Measurements from ENCODE around the gene BABAM1.

BABAM1 gene

GRCh38 chr19:17266975-17267788 is at the start of gene BABAM1:
Gene BABAM1, plus strand, starts transcription at chr19:17267443. Its CDS starts 1,364 bp downstream, at chr19:17268807.
- in situ Hi-C loops (cut with HindIII; ENCODE audit: low sequenced_read_pairs) = no loop called here

GRCh38 chr19:17219286-17219685 is 48.0 kb upstream of the BABAM1 start:
- in situ Hi-C loops (cut with HindIII; ENCODE audit: low sequenced_read_pairs) = no loop called here

DNA sequence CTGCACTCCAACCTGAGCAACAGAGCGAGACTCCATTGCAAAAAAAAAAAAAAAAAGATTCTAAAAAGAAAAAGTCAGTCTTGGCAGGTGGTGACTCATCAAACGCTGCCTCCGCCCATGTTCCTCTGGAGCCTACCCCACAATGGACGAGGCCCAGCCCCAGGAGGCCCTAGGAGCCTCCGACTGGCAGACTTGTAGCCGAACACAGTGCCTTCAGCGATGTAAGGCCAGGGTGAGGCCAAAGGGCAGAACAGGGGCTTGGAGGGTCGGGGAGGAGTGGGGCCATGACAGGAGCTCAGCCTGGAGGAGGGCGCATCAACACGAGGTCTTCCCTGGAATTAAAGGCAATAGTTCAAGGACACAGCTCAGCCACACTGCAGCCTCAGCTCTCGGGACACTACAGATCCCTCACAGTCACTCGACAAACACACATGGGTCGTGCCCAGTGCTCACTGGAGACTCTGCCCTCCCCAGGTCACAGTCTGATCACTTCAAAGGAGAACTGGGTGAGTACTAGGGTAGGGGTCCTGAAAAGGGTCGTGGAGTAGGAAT is 47.0 kb upstream of the BABAM1 start:
- in situ Hi-C loops (cut with HindIII; ENCODE audit: low sequenced_read_pairs) = no loop called here

DNA sequence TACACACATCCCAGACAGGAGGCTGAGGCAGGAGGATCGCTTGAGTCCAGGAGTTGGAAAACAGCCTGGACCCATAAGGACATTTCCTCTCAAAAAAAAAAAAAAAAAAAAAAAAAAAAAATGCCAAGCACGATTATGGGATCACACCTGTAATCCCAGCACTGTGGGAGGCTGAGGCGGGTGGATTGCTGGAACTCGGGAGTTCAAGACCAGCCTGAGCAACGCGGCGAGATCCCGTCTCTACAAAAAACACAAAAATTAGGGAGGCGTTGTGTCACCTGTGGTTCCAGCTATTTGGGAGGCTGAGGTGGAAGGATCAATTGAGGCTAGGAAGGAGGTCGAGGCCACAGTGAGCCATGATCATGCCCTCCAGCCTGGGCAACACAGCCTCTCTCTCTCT is 42.2 kb upstream of the BABAM1 start:
- in situ Hi-C loops (cut with HindIII; ENCODE audit: low sequenced_read_pairs) = no loop called here

DNA sequence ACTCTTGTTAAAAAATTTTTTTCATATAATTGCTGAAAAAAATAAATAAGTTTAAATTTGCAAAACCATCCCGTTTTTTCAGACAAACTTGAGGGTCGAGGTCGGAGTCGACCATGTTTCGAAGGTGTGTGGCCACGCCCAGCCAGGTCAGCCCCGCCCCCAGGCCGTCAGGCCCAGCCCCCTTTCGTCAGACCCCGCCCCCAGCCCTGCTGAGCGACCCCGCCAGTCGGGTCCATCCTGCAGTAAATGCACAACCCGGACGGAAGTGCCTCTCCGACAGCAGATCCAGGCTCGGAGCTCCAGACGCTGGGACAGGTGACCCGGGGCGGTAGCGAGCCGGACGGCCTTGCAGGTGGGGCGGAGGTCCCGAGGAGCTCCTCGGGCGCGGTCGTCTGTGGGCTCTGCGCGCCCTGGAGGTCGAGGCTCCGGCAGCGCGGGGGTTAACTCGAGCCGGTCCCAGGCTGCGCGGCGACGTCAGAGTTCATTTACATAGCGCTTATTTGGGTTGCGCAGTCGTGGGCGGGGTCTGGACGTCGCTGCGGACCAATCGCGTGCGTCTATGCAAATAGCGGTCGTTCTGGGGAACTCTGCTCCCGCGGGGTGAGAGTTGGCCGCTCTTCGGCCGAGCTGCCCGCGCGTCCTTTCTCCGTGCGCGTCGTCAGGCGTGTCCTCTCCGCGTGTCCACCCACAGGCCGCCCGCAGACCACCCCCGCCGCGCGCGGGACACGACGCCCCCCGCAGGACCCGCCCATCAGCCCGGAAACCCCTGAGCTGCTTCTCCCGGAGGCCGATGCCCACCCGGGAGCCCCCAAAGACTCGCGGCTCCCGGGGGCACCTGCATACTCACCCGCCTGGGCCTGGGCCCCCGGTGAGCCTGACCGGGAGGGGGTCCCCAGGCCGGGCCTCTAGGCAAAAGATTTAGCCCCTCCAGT is 41.0 kb upstream of the BABAM1 start, which contains the start of gene OCEL1:
OCEL1 (plus strand) TSS at position 225 of the 932 bp plus-strand sequence; CDS start at position 247, 22 bp downstream.
- in situ Hi-C loops (cut with HindIII; ENCODE audit: low sequenced_read_pairs) = no loop called here

DNA sequence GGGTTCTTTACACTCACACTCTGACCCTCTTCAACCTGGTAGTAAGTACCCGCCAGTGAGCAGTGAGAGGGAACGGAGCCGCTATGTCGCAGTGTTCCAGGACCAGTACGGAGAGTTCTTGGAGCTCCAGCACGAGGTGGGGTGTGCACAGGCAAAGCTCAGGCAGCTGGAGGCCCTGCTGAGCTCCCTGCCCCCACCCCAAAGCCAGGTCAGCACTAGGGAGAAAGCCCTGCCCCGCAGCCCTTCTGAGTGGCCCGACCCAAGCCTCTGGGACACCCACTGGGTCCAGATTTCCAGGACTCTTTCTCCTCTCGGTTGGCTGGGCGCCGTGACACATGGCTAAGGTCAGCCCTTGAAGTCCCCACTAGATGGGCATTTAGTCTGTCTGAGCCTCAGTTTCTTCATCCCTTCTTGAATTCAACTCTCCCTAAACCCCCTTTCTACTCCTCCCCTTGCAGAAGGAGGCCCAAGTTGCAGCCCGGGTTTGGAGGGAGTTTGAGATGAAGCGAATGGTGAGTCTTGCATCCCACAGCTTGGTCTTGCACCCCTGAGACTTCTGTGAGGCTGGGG is 39.4 kb upstream of the BABAM1 start:
- in situ Hi-C loops (cut with HindIII; ENCODE audit: low sequenced_read_pairs) = no loop called here

DNA sequence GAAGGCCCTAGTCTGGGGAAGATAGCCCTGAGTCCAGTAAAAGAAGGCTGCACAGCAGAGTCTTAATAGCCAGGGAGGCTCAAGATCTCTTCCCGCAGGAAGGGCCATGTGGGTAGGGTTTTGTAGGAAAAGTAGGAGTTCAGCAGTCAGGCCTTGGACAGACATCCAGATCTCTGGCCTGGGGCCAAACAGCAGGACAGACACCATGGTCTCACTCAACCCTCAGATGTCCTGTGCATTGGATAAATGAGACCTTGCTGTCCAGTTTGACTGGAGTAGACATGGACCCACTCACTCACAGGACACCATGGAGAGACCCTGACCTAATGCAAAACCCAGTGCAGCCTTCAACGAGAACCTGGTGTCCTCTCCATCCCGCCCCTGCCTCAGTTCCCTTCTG is 37.4 kb upstream of the BABAM1 start:
- in situ Hi-C loops (cut with HindIII; ENCODE audit: low sequenced_read_pairs) = no loop called here

DNA sequence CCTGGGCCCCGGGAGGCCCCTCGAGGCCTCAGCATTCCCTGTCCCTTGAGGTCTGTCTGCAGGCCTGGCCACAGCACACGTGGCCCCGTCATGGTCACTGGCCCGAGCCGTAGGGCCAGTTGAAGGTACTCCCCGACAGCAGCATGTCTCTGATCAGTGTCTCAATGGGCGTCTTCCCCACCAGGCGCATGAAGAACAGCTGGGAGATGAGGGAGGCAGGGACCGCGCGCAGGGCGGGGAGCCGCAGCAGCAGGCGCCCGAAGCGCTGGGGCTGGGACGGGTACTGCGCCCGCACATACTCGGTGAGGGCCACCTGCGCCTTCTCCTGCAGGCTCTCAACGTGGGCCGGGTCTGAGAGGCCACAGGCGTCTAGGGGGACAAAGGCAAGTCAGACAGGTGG is 35.0 kb upstream of the BABAM1 start:
- in situ Hi-C loops (cut with HindIII; ENCODE audit: low sequenced_read_pairs) = no loop called here

DNA sequence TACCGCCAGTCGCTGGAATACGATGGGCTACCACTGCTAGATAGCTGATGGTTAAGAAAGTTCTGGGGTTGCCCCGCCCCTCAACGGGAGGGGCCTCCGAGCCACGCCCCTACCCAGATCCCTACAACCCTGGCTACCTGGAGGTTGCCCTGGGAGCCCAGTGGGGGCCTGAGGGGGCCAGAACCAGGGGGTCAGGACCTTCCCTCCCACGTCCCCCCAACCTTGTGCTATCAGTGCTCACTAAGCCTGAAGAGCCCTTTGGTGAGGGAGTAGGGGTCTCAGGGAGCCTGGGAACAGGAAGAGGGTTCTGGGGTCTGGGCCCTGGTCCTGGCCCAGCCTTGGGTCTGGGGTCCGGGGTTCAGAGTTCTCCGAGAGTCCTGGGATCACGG is 32.3 kb upstream of the BABAM1 start:
- in situ Hi-C loops (cut with HindIII; ENCODE audit: low sequenced_read_pairs) = no loop called here

DNA sequence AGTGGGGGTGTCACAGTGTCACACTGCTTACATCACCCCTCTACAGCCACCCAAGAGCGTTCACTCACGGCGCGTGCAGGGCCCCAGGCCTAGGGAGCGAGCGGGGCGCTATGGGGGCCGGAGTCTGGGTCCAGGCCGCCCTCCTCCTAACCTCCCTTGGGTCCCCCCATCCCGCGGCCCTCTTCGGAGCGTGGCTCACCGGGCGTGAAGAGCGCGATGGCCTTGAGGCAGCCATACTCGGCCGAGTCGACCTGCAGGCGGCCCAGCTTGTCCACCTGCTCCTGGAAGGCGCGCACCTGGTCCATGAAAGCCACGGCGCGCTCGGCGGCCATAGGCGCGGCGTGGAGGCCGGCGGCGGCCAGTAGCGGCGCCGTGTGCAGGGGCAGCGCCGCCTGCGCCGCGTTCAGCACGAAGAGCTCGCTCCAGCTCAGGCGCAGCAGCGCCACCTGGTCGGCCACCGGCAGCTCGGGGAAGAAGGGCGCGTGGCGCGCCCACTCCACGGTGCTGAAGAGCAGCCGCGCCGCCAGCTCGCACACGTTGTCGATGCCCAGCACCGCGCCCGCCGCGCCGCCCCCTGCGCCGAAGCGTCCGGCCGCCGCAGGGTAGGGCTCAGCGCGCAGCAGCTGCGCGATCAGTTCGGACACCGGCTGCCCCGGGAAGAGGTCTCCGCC is 31.8 kb upstream of the BABAM1 start:
- in situ Hi-C loops (cut with HindIII; ENCODE audit: low sequenced_read_pairs) = no loop called here

DNA sequence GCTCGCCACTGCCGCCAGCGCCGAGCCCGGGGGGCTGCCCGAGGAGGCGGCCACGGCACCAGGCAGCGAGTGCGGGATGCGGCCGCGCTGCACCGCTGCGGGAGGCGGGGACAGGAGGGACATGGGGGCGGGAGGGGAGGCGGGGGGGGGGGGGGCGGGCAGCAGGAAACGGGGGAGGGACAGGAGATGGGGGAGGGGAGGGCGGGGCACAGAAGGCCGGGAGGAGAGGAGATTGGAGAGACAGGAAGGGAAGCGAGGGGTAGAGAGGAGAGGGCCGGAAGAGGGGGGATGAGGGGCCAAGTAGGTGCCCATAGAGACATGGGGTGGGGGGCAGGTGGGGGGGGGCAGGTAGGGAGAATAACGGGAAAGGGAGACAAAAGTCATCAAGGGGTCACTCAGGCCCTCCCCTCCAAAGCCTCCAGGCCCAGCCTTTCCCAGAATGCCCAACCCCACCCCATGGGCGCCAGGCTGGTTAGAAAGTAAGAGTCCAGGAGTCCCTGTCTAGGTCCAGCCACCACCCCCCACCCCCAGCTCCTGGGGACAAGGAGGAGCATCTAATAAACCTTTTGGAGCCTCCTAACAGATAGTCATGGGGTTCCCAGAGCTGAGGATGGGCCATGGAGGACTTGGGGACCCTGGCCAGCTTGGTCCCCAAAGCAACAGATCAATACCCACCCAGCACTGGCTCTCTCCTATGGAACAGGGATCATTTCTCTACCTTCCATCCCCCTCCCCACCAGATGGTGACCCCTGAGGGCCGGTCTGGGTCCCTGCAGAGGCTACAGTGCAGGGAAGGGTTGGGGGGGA is 31.1 kb upstream of the BABAM1 start:
- in situ Hi-C loops (cut with HindIII; ENCODE audit: low sequenced_read_pairs) = no loop called here

DNA sequence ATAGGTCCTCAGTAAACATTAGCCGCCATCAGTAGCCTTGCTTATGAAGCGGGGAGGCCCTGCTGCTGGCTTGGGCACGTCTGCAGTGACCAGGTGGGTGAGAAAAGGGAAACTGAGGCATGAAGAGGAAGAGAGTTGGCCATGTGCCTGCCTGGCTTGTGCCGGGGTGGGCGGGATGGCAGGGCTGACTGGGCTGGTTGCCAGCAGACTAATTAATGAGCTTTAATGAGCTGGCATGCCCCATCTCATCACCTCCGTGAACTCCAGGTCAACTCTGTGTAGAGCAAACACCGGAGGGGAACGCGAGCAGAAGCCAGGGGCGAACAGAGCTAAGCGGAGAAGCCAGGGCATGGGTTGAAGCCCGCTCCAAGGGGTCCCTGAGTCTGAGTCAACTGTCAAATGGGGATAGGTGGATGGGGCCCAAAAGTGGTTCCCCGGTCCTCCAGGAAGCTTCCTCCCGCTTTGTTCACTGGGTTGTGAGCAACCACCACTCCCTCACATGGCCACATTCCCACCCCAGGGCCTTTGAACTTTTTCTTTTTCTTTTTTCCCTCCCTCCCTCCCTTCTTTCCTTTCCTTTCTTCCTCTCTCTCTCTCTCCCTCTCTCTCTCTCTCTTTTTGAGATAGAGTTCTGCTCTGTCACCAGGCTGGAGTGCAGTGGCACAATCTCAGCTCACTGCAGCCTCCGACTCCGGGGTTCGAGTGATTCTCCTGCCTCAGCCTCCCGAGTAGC is 30.3 kb upstream of the BABAM1 start:
- in situ Hi-C loops (cut with HindIII; ENCODE audit: low sequenced_read_pairs) = no loop called here

DNA sequence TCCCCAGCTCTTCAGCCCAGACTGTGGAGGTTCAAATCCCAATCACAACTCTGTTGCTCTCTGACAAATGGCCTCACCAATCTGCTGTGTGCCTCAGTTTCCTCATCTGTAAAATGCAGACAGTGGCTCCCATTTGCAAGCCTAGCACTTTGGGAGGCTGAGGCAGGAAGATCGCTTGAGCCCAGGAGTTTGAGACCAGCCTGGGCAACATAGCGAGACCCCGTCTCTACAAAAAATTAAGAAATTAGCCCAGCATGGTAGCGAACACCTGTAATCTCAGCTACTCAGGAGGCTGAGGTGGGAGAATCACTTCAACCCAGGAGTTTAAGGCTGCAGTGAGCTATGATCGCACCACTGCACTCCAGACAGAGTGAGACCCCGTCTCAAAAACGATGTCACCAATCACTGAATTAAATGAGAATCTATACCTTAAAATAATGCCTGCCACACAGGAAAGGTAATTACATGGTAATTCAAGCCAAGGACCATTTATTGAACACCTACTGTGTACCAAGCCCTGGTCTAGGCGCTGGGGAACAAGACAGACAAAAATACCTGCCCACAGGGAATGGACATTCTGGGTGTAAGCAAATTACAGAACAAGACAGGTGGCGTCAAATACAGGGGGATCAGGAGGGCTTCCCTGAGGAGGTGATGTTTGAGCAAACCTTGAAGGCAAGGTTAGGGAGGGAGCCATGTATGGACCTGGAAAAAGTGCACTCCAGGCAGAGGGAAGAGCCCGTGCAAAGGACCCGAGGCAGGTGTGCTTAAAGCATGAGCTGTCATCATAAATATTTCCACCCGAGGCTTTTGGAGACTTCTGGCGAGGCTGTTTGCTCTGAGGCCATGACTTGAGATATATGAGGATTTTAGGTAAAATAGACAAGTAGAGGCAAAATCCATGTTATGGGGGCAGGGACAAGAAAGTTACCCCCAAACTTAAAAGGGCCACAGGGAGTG is 29.2 kb upstream of the BABAM1 start:
- in situ Hi-C loops (cut with HindIII; ENCODE audit: low sequenced_read_pairs) = no loop called here

DNA sequence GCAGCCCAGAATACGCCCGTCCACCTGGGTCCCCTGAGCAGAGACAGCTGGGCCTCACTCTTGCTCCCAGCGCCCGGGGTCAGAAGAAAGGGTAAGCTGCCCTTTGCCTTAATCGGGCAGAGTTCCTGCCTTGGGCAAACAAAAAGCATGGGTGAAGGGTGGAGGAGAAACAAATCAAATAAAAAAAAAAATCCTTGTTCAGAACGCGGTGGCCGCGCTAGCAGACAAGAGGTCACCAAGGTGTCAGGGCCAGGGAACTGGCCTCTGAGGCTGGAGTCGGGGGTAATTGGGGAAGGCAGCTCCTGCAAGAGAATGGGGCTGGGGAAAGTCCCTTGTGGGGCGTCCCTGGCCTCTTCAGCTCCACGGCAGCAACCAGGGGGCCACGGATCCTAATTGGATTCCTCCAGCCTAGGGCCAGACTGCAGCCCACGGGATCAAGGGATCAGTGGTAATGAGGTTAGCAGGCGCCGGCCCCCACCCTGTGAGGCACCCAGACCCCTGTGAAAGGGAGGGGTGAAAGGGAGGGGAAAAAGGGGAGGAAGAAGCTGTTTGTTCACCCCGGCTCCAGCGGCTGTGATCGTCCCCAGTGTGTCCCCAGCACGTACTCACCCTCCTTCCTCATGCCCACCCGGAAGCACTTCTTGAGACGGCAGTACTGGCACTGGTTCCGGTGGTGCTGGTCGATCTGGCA is 27.0 kb upstream of the BABAM1 start:
- in situ Hi-C loops (cut with HindIII; ENCODE audit: low sequenced_read_pairs) = no loop called here

- in situ Hi-C loops (cut with HindIII; ENCODE audit: low sequenced_read_pairs) = no loop called here
Measured at GRCh38 chr19:17240826-17241399, 26.3 kb upstream of the BABAM1 start.

DNA sequence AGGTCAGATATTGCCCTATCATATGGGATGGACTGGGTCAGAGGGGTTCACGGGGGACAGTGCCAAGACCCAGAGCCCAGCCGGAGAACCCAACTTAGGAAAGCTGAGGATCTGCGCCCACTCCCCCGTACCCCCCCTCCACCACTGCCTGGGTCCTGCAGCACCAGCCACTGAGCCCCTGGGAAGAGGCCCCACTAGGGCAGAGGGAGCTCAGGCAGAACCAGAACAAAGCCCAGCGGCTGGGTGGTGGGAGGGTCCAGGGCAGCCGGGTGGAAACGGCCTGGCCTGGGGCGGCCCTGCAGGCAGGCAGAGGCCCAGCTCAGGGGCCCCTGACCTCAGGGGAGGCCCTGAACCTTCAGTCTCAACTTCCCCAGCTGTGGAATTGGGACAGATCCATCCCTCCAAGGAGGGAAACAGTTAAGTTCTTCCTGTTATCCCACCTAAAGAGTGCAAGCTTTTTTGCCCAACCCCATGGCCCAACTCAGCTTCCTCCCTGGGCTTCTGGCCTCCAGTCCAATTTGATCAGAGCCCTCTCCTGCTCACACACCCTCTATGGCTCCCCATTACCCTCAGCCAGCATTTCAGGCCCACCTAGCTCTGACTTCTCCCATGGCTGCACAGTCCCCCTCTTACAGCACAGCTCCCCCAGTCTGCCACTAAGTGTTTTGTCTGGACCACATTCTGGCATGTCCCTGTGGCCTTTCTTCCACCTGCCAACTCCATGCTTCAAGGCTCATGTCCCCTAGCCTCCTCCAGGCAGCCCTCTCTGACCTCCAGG is 24.6 kb upstream of the BABAM1 start:
- in situ Hi-C loops (cut with HindIII; ENCODE audit: low sequenced_read_pairs) = no loop called here

Data from DLD1 (cell line).